ENCODE data around the gene TTLL12. TPM values are rescaled to one million over a fixed set of nuclear protein-coding genes. Genes with fewer than 3 reads are reported as not detected.

TTLL12 gene
- 10 to 100 TPM; 43.6 to 93.9 (median 81.4) TPM for total RNA-seq

DNA sequence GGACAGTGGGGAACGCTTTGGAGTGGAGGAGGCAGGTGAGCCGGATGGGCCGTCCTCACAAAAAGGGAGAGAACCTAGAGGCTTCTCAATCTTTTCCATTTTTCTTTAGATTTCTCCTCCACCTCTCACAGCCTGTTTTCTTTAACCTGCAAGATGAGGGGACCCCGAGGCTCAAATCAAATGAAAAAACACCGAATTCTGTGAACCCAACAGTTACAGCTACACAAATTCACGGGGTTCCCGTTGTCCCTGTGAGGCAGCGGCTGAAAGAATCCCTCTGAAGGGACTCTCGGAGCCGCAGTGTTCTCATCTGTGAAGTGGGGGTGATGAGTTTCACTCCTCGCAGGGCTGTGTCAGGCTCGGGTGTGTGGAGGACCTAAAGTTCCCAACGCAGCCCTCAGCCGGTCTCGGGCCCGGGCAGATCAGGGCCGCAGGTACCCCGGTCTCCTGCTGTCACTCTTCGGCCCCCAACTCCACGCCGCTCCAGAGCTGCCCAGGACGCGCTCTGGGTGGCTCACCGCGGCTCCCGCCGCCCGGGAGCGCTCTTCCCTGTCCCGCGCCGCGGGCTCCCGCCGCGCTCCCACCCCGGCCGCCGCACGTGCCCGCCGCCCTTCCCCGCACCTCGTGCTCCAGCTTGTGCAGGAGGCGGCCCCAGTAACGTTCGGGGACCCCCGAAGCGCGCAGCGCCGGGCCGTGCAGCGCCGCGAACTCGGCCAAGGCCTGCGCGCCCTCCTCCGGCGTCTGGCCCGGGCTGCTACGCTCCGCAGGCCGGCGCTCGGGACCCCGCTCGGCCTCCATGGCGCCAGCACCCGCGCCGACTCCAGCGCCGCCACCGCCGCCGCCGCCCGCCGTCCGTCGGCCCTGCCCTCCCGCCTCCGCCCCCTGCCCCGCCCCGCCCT lies at the start of gene TTLL12:
TTLL12 (minus strand) TSS at position 863 of the 899 bp plus-strand sequence; CDS start at position 798, 65 bp downstream.
- Histone ChIP-seq H3K4me1 (peaks cover 46% of the 10 kb centered on the region), H3K27me3 (no peaks in the 10 kb centered on the region), H3K4me3 (peak within 1 kb of the TSS; percentile 85), H3K9me3 (no peaks in the 10 kb centered on the region), H3K27ac (peak within 1 kb of the TSS; percentile 91), H3K36me3 (peaks cover 12% of the 10 kb centered on the region)
- TF ChIP-seq POLR2AphosphoS5 (IDR thresholded peaks at IDR 0.05) (no peak), POLR2A (IDR thresholded peaks at IDR 0.05) (peak in 1 of 2 donors; percentile 26)
- WGBS: 5% methylated on average over 11 of the region's 87 CpGs
- no peak for DNase-seq (ENCODE audit: low spot score in 2 of 2)

GRCh38 chr22:43235445-43236409 lies 48.8 kb upstream of the TTLL12 start:
- WGBS: 70% methylated on average over 21 of the region's 22 CpGs

GRCh38 chr22:43234264-43234988 lies 47.5 kb upstream of the TTLL12 start:
- Histone ChIP-seq H3K4me1 (no peaks in the 10 kb centered on the region), H3K36me3 (no peaks in the 10 kb centered on the region), H3K27ac (no peak overlapping the region), H3K9me3 (no peaks in the 10 kb centered on the region), H3K27me3 (peaks cover 19% of the 10 kb centered on the region), H3K4me3 (no peak overlapping the region)
- no peak for DNase-seq (ENCODE audit: low spot score in 2 of 2)
- 68% methylated on average over 8 of the region's 9 CpGs for WGBS
- TF ChIP-seq EP300 (IDR thresholded peaks at IDR 0.05) (no peak), POLR2AphosphoS5 (IDR thresholded peaks at IDR 0.05) (no peak), CTCF (IDR thresholded peaks at IDR 0.05) (no peak), POLR2A (IDR thresholded peaks at IDR 0.05) (no peak)

More at GRCh38 chr22:43235445-43236409, 48.8 kb upstream of the TTLL12 start:
- TF ChIP-seq CTCF (IDR thresholded peaks at IDR 0.05): no peak
- H3K4me1 ChIP-seq: no peaks in the 10 kb centered on the region
- H3K27me3 ChIP-seq: peaks cover 17% of the 10 kb centered on the region
- no peak overlapping the region for H3K4me3 ChIP-seq
- H3K9me3 ChIP-seq: no peaks in the 10 kb centered on the region
- DNase-seq (ENCODE audit: low spot score in 2 of 2): no peak
- H3K27ac ChIP-seq: no peak overlapping the region
- no peaks in the 10 kb centered on the region for H3K36me3 ChIP-seq

GRCh38 chr22:43233529-43233928 lies 46.6 kb upstream of the TTLL12 start:
- Histone ChIP-seq H3K9me3 (no peaks in the 10 kb centered on the region), H3K4me3 (no peak overlapping the region), H3K27me3 (peaks cover 19% of the 10 kb centered on the region), H3K27ac (no peak overlapping the region), H3K4me1 (no peaks in the 10 kb centered on the region), H3K36me3 (no peaks in the 10 kb centered on the region)
- TF ChIP-seq EP300 (IDR thresholded peaks at IDR 0.05) (no peak), POLR2A (IDR thresholded peaks at IDR 0.05) (no peak), POLR2AphosphoS5 (IDR thresholded peaks at IDR 0.05) (no peak)
- WGBS: 80% methylated on average over 4 of the region's 6 CpGs
- no peak for DNase-seq (ENCODE audit: low spot score in 2 of 2)

- Histone ChIP-seq H3K9me3 (no peaks in the 10 kb centered on the region), H3K27me3 (peaks cover 19% of the 10 kb centered on the region), H3K4me1 (no peaks in the 10 kb centered on the region), H3K36me3 (no peaks in the 10 kb centered on the region), H3K27ac (no peak overlapping the region), H3K4me3 (no peak overlapping the region)
- TF ChIP-seq POLR2A (IDR thresholded peaks at IDR 0.05): no peak
- TF ChIP-seq CTCF (IDR thresholded peaks at IDR 0.05): no peak
- TF ChIP-seq EP300 (IDR thresholded peaks at IDR 0.05): no peak
- TF ChIP-seq POLR2AphosphoS5 (IDR thresholded peaks at IDR 0.05): no peak
- no peak for DNase-seq (ENCODE audit: low spot score in 2 of 2)
- 93% methylated on average over 8 of the region's 8 CpGs for WGBS
These were observed 45.5 kb upstream of the TTLL12 start for GRCh38 chr22:43232445-43232844.
